Loucy (cell line): Measurements from ENCODE around the gene ILK.

Experiments
- H2AFZ ChIP-seq: fragments of 200-600 bp; sonication (generic); 2 replicates; pipeline ENCODE4 v1.6.0; 2016; ENCODE audit warnings: antibody characterized with exemption, mild to moderate bottlenecking, low read length, moderate library complexity
- H3F3A ChIP-seq: fragments of 200-600 bp; 2 replicates; pipeline ENCODE4 v1.6.0; 2016; ENCODE audit warnings: antibody characterized with exemption, low read depth, mild to moderate bottlenecking
- H3K27me3 ChIP-seq: fragments of 200-600 bp; sonication (generic); 2 replicates; pipeline ENCODE4 v1.6.1; 2014; ENCODE audit warnings: low read length, mild to moderate bottlenecking; ENCODE audit not compliant: insufficient read depth, poor library complexity, severe bottlenecking
- H3K36me3 ChIP-seq: fragments of 200-600 bp; sonication (generic); 2 replicates; pipeline ENCODE4 v1.6.1; 2016; ENCODE audit warnings: low read length; ENCODE audit not compliant: insufficient read depth
- H3K4me1 ChIP-seq: fragments of 200-600 bp; sonication (generic); 2 replicates; pipeline ENCODE4 v1.5.1; 2014; ENCODE audit warnings: low read length, mild to moderate bottlenecking; ENCODE audit not compliant: insufficient read depth, poor library complexity, severe bottlenecking
- H3K4me2 ChIP-seq: fragments of 200-600 bp; sonication (generic); 2 replicates; pipeline ENCODE4 v1.6.0; 2014; ENCODE audit warnings: antibody characterized with exemption, low read length, low read depth, mild to moderate bottlenecking; ENCODE audit not compliant: poor library complexity, severe bottlenecking
- H3K4me3 ChIP-seq: fragments of 200-600 bp; sonication (generic); 2 replicates; pipeline ENCODE4 v1.5.1; 2014; ENCODE audit warnings: low read length, mild to moderate bottlenecking, mixed read lengths; ENCODE audit not compliant: poor library complexity, severe bottlenecking
- H3K79me2 ChIP-seq: fragments of 200-600 bp; sonication (generic); 2 replicates; pipeline ENCODE4 v1.6.1; 2014; ENCODE audit warnings: low read length; ENCODE audit not compliant: insufficient read depth
- H3K9ac ChIP-seq: fragments of 200-600 bp; sonication (generic); 2 replicates; pipeline ENCODE4 v1.6.0; 2014; ENCODE audit warnings: mild to moderate bottlenecking, low read depth, low read length, moderate library complexity; ENCODE audit not compliant: poor library complexity, severe bottlenecking
- H3K9me2 ChIP-seq: fragments of 200-600 bp; sonication (generic); replicated peaks from 2 replicates; pipeline ENCODE4 v1.6.1; 2016; ENCODE audit warnings: low read depth, low read length, mixed read lengths
- H3K9me3 ChIP-seq: fragments of 200-600 bp; sonication (generic); 2 replicates; pipeline ENCODE4 v1.6.1; 2014; ENCODE audit warnings: mild to moderate bottlenecking, antibody characterized with exemption, low read length, low read depth; ENCODE audit not compliant: insufficient read depth
- H4K20me1 ChIP-seq: fragments of 200-600 bp; sonication (generic); 2 replicates; pipeline ENCODE4 v1.6.0; 2014; ENCODE audit warnings: antibody characterized with exemption, low read length, mild to moderate bottlenecking; ENCODE audit not compliant: insufficient read depth, poor library complexity, severe bottlenecking
- EZH2phosphoT487 ChIP-seq: fragments of 200-600 bp; IDR thresholded peaks from 2 replicates; pipeline ENCODE4 v1.6.1; 2018; ENCODE audit warnings: antibody characterized with exemption, mild to moderate bottlenecking, moderate library complexity, borderline replicate concordance
- TF ChIP-seq, protein P1 (sequence below): fragments of 200-600 bp; sonication (generic); conservative IDR thresholded peaks from 2 replicates; pipeline ENCODE4 v1.5.1; 2014; ENCODE audit warnings: mild to moderate bottlenecking, antibody characterized with exemption, low read length

ILK gene

DNA sequence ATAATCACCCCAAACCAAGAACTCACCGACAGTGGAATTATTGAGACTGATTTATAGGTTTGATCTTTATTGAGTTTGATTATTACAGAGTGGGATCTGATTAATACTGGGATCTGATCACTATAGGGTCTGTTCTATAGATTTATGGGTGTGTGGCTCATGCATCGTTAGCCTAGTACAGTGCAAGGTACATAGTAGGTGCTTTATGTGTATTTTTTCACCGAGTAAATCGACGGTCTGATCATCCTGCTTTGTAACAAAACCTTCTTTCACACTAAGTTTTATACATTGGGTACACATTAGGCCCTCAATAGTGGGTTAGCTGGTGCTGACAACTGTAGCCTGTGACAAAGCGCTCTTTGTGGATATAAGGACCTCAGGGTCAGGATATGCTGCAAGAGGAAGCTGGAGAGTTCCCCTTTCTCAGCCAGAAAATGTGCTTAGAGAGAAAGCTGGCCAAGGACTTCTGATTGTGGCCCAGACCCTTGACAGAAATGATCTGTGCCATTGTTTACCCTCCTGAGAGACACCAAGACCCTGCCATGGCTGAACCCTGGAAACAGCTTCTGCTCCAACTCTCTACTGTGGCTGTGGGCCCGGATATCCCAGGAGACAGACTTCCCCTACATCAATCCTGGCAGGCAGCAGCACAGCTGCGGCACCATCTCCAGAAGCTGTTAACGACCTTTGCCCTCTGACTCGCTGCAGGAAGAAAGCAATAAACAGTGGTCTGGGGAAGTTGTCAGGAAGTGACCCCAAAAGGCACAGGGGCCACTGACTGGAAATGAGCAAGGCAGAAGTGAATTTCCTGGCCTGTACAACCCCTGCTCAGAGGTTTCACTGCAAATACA, 31.7 kb downstream of the ILK start:
- no peak for TF ChIP-seq EZH2phosphoT487
- TF ChIP-seq, protein P1, sequence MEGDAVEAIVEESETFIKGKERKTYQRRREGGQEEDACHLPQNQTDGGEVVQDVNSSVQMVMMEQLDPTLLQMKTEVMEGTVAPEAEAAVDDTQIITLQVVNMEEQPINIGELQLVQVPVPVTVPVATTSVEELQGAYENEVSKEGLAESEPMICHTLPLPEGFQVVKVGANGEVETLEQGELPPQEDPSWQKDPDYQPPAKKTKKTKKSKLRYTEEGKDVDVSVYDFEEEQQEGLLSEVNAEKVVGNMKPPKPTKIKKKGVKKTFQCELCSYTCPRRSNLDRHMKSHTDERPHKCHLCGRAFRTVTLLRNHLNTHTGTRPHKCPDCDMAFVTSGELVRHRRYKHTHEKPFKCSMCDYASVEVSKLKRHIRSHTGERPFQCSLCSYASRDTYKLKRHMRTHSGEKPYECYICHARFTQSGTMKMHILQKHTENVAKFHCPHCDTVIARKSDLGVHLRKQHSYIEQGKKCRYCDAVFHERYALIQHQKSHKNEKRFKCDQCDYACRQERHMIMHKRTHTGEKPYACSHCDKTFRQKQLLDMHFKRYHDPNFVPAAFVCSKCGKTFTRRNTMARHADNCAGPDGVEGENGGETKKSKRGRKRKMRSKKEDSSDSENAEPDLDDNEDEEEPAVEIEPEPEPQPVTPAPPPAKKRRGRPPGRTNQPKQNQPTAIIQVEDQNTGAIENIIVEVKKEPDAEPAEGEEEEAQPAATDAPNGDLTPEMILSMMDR: no peak
- Histone ChIP-seq H3K9me3 (no peaks in the 10 kb centered on the region), H3K4me1 (peaks cover 16% of the 10 kb centered on the region), H3K9me2 (no peaks in the 10 kb centered on the region), H3F3A (no peaks in the 10 kb centered on the region), H4K20me1 (no peaks in the 10 kb centered on the region), H3K27me3 (no peaks in the 10 kb centered on the region), H3K4me2 (peak overlapping the region; percentile 38), H3K36me3 (no peaks in the 10 kb centered on the region), H3K9ac (peak overlapping the region; percentile 13), H2AFZ (peak overlapping the region; percentile 50; the same call in 1 of the 2 replicates), H3K4me3 (no peak overlapping the region), H3K79me2 (no peaks in the 10 kb centered on the region)

DNA sequence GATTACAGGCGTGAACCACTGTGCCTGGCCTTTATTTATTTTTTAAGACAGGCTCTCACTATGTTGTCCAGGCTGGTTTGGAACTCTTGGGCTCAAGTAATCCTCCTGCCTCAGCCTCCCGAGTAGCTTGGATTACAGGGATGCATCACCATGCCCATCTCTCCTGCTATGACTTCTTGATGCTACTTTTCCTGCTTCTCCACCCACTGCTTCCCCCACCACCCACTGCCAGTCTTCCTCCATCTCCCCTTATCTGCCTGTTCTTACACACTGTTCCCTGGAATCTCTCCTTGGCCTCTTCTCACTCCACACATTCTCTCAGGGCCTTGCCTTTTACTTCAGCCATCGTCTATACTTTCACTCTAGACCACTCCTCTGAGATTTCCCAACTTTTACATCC, 32.9 kb downstream of the ILK start:
- Histone ChIP-seq H3F3A (no peaks in the 10 kb centered on the region), H4K20me1 (no peaks in the 10 kb centered on the region), H3K9ac (no peak overlapping the region), H3K79me2 (no peaks in the 10 kb centered on the region), H3K27me3 (no peaks in the 10 kb centered on the region), H3K4me2 (no peak overlapping the region), H3K4me3 (no peak overlapping the region), H3K9me3 (no peaks in the 10 kb centered on the region), H2AFZ (no peak overlapping the region), H3K36me3 (no peaks in the 10 kb centered on the region), H3K9me2 (no peaks in the 10 kb centered on the region), H3K4me1 (peaks cover 16% of the 10 kb centered on the region)
- no peak for TF ChIP-seq EZH2phosphoT487
- TF ChIP-seq, protein P1: no peak

DNA sequence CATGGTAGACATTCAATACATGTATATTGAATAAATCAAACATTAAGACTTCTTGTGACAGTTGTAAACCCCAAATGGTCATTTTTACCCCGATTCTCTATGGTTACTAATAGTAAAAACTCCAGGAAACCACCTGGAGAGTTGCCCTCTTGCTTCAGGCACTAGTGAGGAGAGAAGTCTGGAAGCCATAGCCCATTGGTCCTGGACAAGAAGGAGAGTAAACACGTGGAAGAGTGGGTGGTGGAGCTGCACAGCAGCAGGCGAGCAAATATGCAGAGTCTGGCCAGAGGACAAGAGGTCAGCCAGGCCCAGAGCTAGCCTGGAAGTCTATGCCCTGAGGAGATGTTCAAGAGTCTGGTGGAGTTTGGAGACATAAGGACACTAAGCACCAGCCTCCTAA, 34.3 kb downstream of the ILK start:
- Histone ChIP-seq H3K4me2 (no peak overlapping the region), H2AFZ (no peak overlapping the region)

More for the DNA sequence above, 34.3 kb downstream of the ILK start:
- no peak overlapping the region for H3K4me3 ChIP-seq
- TF ChIP-seq EZH2phosphoT487: no peak
- TF ChIP-seq, protein P1: no peak
- no peaks in the 10 kb centered on the region for H3K9me2 ChIP-seq
- no peaks in the 10 kb centered on the region for H3K79me2 ChIP-seq
- H4K20me1 ChIP-seq: no peaks in the 10 kb centered on the region
- peaks cover 16% of the 10 kb centered on the region for H3K4me1 ChIP-seq
- no peaks in the 10 kb centered on the region for H3F3A ChIP-seq
- no peaks in the 10 kb centered on the region for H3K9me3 ChIP-seq
- H3K27me3 ChIP-seq: no peaks in the 10 kb centered on the region
- no peak overlapping the region for H3K9ac ChIP-seq
- H3K36me3 ChIP-seq: no peaks in the 10 kb centered on the region
